ENCODE results near the gene DNAJB1.
A peak's percentile ranks its signal among the peaks of the same experiment; 100 is the strongest.
"Not testable (repeated sequence)": the region's sequence is repeated elsewhere in the genome, so short reads cannot be mapped to it uniquely, and the experiment has no call there.

Gene DNAJB1

GRCh38 chr19:14511229-14511593, 7.0 kb downstream of the DNAJB1 start:
- no peak overlapping the region for H3K4me3 ChIP-seq (ENCODE audit: low read depth, low read length)

GRCh38 chr19:14510311-14511228, 7.6 kb downstream of the DNAJB1 start:
- no peak for TF ChIP-seq CTCF (IDR thresholded peaks at IDR 0.05; ENCODE audit: borderline replicate concordance, insufficient read depth, low read depth, low read length)
- H3K4me3 ChIP-seq (ENCODE audit: low read depth, low read length): no peak overlapping the region

More at GRCh38 chr19:14511229-14511593, 7.0 kb downstream of the DNAJB1 start:
- no peak for TF ChIP-seq CTCF (IDR thresholded peaks at IDR 0.05; ENCODE audit: borderline replicate concordance, insufficient read depth, low read depth, low read length)

- TF ChIP-seq CTCF (IDR thresholded peaks at IDR 0.05; ENCODE audit: borderline replicate concordance, insufficient read depth, low read depth, low read length): no peak
- H3K4me3 ChIP-seq (ENCODE audit: low read depth, low read length): no peak overlapping the region
Measured at GRCh38 chr19:14507704-14508542, 10.3 kb downstream of the DNAJB1 start.

- no peak overlapping the region for H3K4me3 ChIP-seq (ENCODE audit: low read depth, low read length)
- peak; percentile 90 for TF ChIP-seq CTCF (IDR thresholded peaks at IDR 0.05; ENCODE audit: borderline replicate concordance, insufficient read depth, low read depth, low read length)
Measured at GRCh38 chr19:14505488-14506239, 12.5 kb downstream of the DNAJB1 start.

GRCh38 chr19:14504575-14504974, 13.6 kb downstream of the DNAJB1 start:
- not testable (repeated sequence) for H3K4me3 ChIP-seq (ENCODE audit: low read depth, low read length)

GRCh38 chr19:14503285-14503684, 14.9 kb downstream of the DNAJB1 start:
- no peak overlapping the region for H3K4me3 ChIP-seq (ENCODE audit: low read depth, low read length)
- no peak for TF ChIP-seq CTCF (IDR thresholded peaks at IDR 0.05; ENCODE audit: borderline replicate concordance, insufficient read depth, low read depth, low read length)
